Esophagus squamous epithelium (tissue), 4 donors: ENCODE results near the gene IL13.

Experiments
- POLR2A ChIP-seq, 4 donors: fragments of 450-650 bp; IDR thresholded peaks; one replicate each; pipeline ENCODE4 v1.6.1; 2017; ENCODE audit warnings: antibody characterized with exemption in 4 of 4, mild to moderate bottlenecking in 4 of 4, moderate library complexity in 3 of 4
- TF ChIP-seq, protein P1 (sequence below), 6 experiments: fragments of 450-650 bp in 4 of 6; fragments of 200-600 bp in 2 of 6; sonication (generic) in 2 of 6; IDR thresholded peaks; one replicate each; pipeline ENCODE4 v1.5.1; 2016 to 2019; ENCODE audit warnings: antibody characterized with exemption in 6 of 6, mild to moderate bottlenecking in 4 of 6, moderate library complexity in 4 of 6

DNA sequence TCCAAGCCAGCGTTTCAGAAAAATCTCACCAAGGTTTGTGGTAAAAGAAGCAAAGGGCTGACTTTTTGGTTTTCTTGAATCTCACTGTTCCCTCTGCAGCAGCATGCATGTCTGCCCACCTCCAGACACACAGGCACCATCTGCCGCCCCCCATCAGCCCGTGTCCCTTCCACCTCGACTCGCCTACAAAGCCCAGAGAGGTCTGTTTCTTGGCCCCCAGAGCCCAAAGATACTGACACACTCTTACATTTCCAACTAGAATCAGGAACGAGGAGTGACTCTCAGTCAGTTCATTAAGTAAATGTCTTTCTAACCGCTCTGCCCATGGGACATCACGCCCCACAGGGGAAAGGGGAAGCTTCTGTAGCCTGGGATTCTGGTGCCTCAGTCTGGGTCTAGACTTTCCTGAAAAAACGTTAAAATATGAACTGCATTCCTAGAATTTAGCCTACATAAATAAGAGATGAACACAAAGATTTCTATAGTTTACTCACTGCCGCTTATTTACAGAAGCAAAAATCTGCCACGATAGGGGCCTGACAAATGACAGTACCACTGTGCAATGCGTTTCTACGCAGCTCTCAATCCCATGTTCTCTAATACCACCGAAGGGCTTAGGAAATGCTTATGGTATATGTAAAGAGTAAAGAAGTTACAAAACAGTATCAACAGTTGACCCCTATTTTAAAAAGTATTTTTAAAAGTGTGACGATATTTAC is 19.9 kb downstream of the IL13 start:
- TF ChIP-seq POLR2A (IDR thresholded peaks at IDR 0.05): no peak
- TF ChIP-seq, protein P1, sequence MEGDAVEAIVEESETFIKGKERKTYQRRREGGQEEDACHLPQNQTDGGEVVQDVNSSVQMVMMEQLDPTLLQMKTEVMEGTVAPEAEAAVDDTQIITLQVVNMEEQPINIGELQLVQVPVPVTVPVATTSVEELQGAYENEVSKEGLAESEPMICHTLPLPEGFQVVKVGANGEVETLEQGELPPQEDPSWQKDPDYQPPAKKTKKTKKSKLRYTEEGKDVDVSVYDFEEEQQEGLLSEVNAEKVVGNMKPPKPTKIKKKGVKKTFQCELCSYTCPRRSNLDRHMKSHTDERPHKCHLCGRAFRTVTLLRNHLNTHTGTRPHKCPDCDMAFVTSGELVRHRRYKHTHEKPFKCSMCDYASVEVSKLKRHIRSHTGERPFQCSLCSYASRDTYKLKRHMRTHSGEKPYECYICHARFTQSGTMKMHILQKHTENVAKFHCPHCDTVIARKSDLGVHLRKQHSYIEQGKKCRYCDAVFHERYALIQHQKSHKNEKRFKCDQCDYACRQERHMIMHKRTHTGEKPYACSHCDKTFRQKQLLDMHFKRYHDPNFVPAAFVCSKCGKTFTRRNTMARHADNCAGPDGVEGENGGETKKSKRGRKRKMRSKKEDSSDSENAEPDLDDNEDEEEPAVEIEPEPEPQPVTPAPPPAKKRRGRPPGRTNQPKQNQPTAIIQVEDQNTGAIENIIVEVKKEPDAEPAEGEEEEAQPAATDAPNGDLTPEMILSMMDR (IDR thresholded peaks at IDR 0.05): no peak
